ENCODE measurements around the gene PAX2.

The PAX2 gene

GRCh38 chr10:100755821-100756220 is 10.4 kb downstream of the PAX2 start:
- no peak for DNase-seq (ENCODE audit: low read depth in 2 of 2)

- no peak for DNase-seq (ENCODE audit: low read depth in 2 of 2)
Observed at GRCh38 chr10:100759331-100759730, 13.9 kb downstream of the PAX2 start.

GRCh38 chr10:100760726-100761125 is 15.3 kb downstream of the PAX2 start:
- no peak for DNase-seq (ENCODE audit: low read depth in 2 of 2)

GRCh38 chr10:100761191-100761590 is 15.8 kb downstream of the PAX2 start:
- DNase-seq (ENCODE audit: low read depth in 2 of 2), result no peak

GRCh38 chr10:100763043-100763747 is 17.8 kb downstream of the PAX2 start:
- no peak for DNase-seq (ENCODE audit: low read depth in 2 of 2)

- no peak for DNase-seq (ENCODE audit: low read depth in 2 of 2)
Observed at GRCh38 chr10:100766693-100767421, 21.5 kb downstream of the PAX2 start.

GRCh38 chr10:100767422-100767775 is 22.0 kb downstream of the PAX2 start:
- DNase-seq (ENCODE audit: low read depth in 2 of 2), result no peak

GRCh38 chr10:100769481-100769880 is 24.1 kb downstream of the PAX2 start:
- DNase-seq (ENCODE audit: low read depth in 2 of 2), result no peak

- DNase-seq (ENCODE audit: low read depth in 2 of 2), result no peak
Observed at GRCh38 chr10:100773646-100774045, 28.3 kb downstream of the PAX2 start.

GRCh38 chr10:100774223-100774622 is 28.8 kb downstream of the PAX2 start:
- DNase-seq (ENCODE audit: low read depth in 2 of 2), result no peak

- DNase-seq (ENCODE audit: low read depth in 2 of 2), result no peak
Observed at GRCh38 chr10:100774876-100775275, 29.5 kb downstream of the PAX2 start.

GRCh38 chr10:100775386-100775785 is 30.0 kb downstream of the PAX2 start:
- DNase-seq (ENCODE audit: low read depth in 2 of 2), result no peak

GRCh38 chr10:100775871-100776270 is 30.5 kb downstream of the PAX2 start:
- DNase-seq (ENCODE audit: low read depth in 2 of 2), result no peak

- no peak for DNase-seq (ENCODE audit: low read depth in 2 of 2)
Observed at GRCh38 chr10:100776671-100777070, 31.3 kb downstream of the PAX2 start.

GRCh38 chr10:100779329-100779728 is 33.9 kb downstream of the PAX2 start:
- DNase-seq (ENCODE audit: low read depth in 2 of 2), result no peak

GRCh38 chr10:100780324-100780723 is 34.9 kb downstream of the PAX2 start:
- no peak for DNase-seq (ENCODE audit: low read depth in 2 of 2)

- no peak for DNase-seq (ENCODE audit: low read depth in 2 of 2)
Observed at GRCh38 chr10:100781145-100781665, 35.8 kb downstream of the PAX2 start.

GRCh38 chr10:100782461-100783244 is 37.3 kb downstream of the PAX2 start:
- DNase-seq (ENCODE audit: low read depth in 2 of 2), result no peak

GRCh38 chr10:100784126-100784525 is 38.7 kb downstream of the PAX2 start:
- DNase-seq (ENCODE audit: low read depth in 2 of 2), result no peak

- no peak for DNase-seq (ENCODE audit: low read depth in 2 of 2)
Observed at GRCh38 chr10:100786591-100786990, 41.2 kb downstream of the PAX2 start.

- DNase-seq (ENCODE audit: low read depth in 2 of 2), result no peak
Observed at GRCh38 chr10:100788002-100788903, 42.9 kb downstream of the PAX2 start.
